Hepatocyte (in vitro differentiated cells): ENCODE data around the gene MRPL55. TPM values are rescaled to one million over a fixed set of nuclear protein-coding genes. Genes with fewer than 3 reads are reported as not detected.

Experiments
- DNase-seq: peaks from one replicate; pipeline ENCODE4 v3.0.0-alpha.2; 2016; ENCODE audit warnings: low spot score
- H2AFZ ChIP-seq: fragments of 200-600 bp; sonication (generic); 2 replicates; pipeline ENCODE4 v1.6.0; 2016; ENCODE audit warnings: antibody characterized with exemption, mild to moderate bottlenecking
- H3K27ac ChIP-seq: fragments of 200-600 bp; sonication (generic); 2 replicates; pipeline ENCODE4 v1.5.1; 2016; ENCODE audit warnings: mild to moderate bottlenecking
- H3K27me3 ChIP-seq: fragments of 200-600 bp; sonication (generic); 2 replicates; pipeline ENCODE4 v1.6.1; 2016
- H3K36me3 ChIP-seq: fragments of 200-600 bp; sonication (generic); replicated peaks from 2 replicates; pipeline ENCODE4 v1.5.1; 2016; ENCODE audit warnings: low read depth; ENCODE audit not compliant: insufficient read depth
- H3K4me1 ChIP-seq: fragments of 200-600 bp; sonication (generic); 2 replicates; pipeline ENCODE4 v1.5.1; 2016; ENCODE audit warnings: mild to moderate bottlenecking, moderate library complexity; ENCODE audit not compliant: insufficient read depth
- H3K4me2 ChIP-seq: fragments of 200-600 bp; sonication (generic); 2 replicates; pipeline ENCODE4 v1.6.0; 2016
- H3K4me3 ChIP-seq: fragments of 200-600 bp; sonication (generic); 2 replicates; pipeline ENCODE4 v1.5.1; 2016; ENCODE audit warnings: mild to moderate bottlenecking
- H3K79me2 ChIP-seq: fragments of 200-600 bp; sonication (generic); 2 replicates; pipeline ENCODE4 v1.6.0; 2017; ENCODE audit warnings: mild to moderate bottlenecking
- H3K9me2 ChIP-seq: fragments of 200-600 bp; sonication (generic); replicated peaks from 2 replicates; pipeline ENCODE4 v1.6.0; 2017; ENCODE audit warnings: mild to moderate bottlenecking; ENCODE audit not compliant: insufficient read depth
- H3K9me3 ChIP-seq: fragments of 200-600 bp; sonication (generic); 2 replicates; pipeline ENCODE4 v1.5.1; 2016; ENCODE audit warnings: low read depth, mild to moderate bottlenecking
- H4K20me1 ChIP-seq: fragments of 200-600 bp; sonication (generic); 2 replicates; pipeline ENCODE4 v1.6.0; 2016; ENCODE audit warnings: mild to moderate bottlenecking; ENCODE audit not compliant: insufficient read depth, poor library complexity, severe bottlenecking
- CTCF ChIP-seq: fragments of 200-600 bp; sonication (generic); IDR thresholded peaks from 2 replicates; pipeline ENCODE4 v1.5.1; 2016; ENCODE audit warnings: antibody characterized with exemption, mild to moderate bottlenecking; ENCODE audit not compliant: poor library complexity
- EZH2 ChIP-seq: fragments of 200-600 bp; sonication (generic); IDR thresholded peaks from 2 replicates; pipeline ENCODE4 v1.6.1; 2016; ENCODE audit warnings: antibody characterized with exemption, mild to moderate bottlenecking, borderline replicate concordance
- EZH2phosphoT487 ChIP-seq: fragments of 200-600 bp; sonication (generic); IDR thresholded peaks from one replicate; pipeline ENCODE4 v1.6.1; 2018; ENCODE audit warnings: antibody characterized with exemption, mild to moderate bottlenecking, low read depth, moderate library complexity; ENCODE audit not compliant: unreplicated experiment, severe bottlenecking
- WGBS: methylation state at CpG from one replicate; pipeline ENCODE4 v1.1.6; 2016; ENCODE audit warnings: low lambda C conversion rate; ENCODE audit errors: missing lambda C conversion rate; 5-methylcytosine and 5-hydroxymethylcytosine counted together
- polyA plus RNA-seq: library from polyadenylated mRNA; unstranded; fragments of >200 nt; fragmentation: Nextera tagmentation; extraction: Ambion mirVana; gene quantifications from 2 replicates; pipeline ENCODE4 v1.2.1, GENCODE V29; 2016
- total RNA-seq: library from RNA; depleted of rRNA; stranded (reverse); fragments of >200 nt; gene quantifications from 2 replicates; pipeline ENCODE4 v1.2.3, GENCODE V29; 2014

MRPL55 gene
- total and polyA plus RNA-seq, 2 experiments from 2014 or later, result 64.8 to 130 TPM

GRCh38 chr1:228066416-228066815 is 42.7 kb downstream of the MRPL55 start:
- TF ChIP-seq CTCF, result no peak
- 45% methylated on average over 4 of the region's 4 CpGs for WGBS

GRCh38 chr1:228065543-228066347 is 43.4 kb downstream of the MRPL55 start:
- Histone ChIP-seq H3K4me1 (no peaks in the 10 kb centered on the region), H3K9me3 (no peaks in the 10 kb centered on the region), H3K4me3 (no peak overlapping the region), H3K27ac (no peak overlapping the region), H3K36me3 (no peaks in the 10 kb centered on the region), H3K4me2 (no peak overlapping the region), H2AFZ (no peak overlapping the region), H3K9me2 (no peaks in the 10 kb centered on the region), H3K27me3 (peaks cover 30% of the 10 kb centered on the region), H4K20me1 (no peaks in the 10 kb centered on the region), H3K79me2 (no peaks in the 10 kb centered on the region)
- TF ChIP-seq EZH2 (no peak), CTCF (no peak), EZH2phosphoT487 (no peak)
- WGBS, result 86% methylated on average over 13 of the region's 15 CpGs
- no peak for DNase-seq

More at GRCh38 chr1:228066416-228066815, 42.7 kb downstream of the MRPL55 start:
- Histone ChIP-seq H2AFZ (no peak overlapping the region), H3K4me2 (no peak overlapping the region), H3K27ac (no peak overlapping the region), H3K36me3 (no peaks in the 10 kb centered on the region), H3K79me2 (no peaks in the 10 kb centered on the region), H3K27me3 (peaks cover 28% of the 10 kb centered on the region), H3K9me3 (no peaks in the 10 kb centered on the region), H3K4me3 (no peak overlapping the region), H4K20me1 (no peaks in the 10 kb centered on the region), H3K4me1 (no peaks in the 10 kb centered on the region), H3K9me2 (no peaks in the 10 kb centered on the region)
- DNase-seq, result no peak

GRCh38 chr1:228064741-228065542 is 44.2 kb downstream of the MRPL55 start:
- Histone ChIP-seq H3K27ac (no peak overlapping the region), H3K4me1 (peaks cover 7% of the 10 kb centered on the region), H2AFZ (no peak overlapping the region), H3K4me2 (no peak overlapping the region), H3K9me2 (no peaks in the 10 kb centered on the region), H3K79me2 (no peaks in the 10 kb centered on the region), H4K20me1 (no peaks in the 10 kb centered on the region), H3K27me3 (peaks cover 35% of the 10 kb centered on the region), H3K9me3 (no peaks in the 10 kb centered on the region), H3K36me3 (no peaks in the 10 kb centered on the region), H3K4me3 (no peak overlapping the region)
- WGBS, result 87% methylated on average over 14 of the region's 15 CpGs
- TF ChIP-seq CTCF (no peak), EZH2phosphoT487 (no peak), EZH2 (no peak)
- DNase-seq, result no peak
